PC-3 (cell line): ENCODE results near the gene TTC28. TPM values are rescaled to one million over a fixed set of nuclear protein-coding genes. Genes with fewer than 3 reads are reported as not detected.
"Not testable (repeated sequence)": the region's sequence is repeated elsewhere in the genome, so short reads cannot be mapped to it uniquely, and the experiment has no call there.

ENCODE experiments used
- ATAC-seq: fragments of 200-7000 bp; cut with Tn5 transposase; 2 replicates; pipeline ENCODE4 v1.9.1; 2020; ENCODE audit warnings: mild to moderate bottlenecking, moderate library complexity
- BruUV-seq: library from RNA; stranded (reverse); fragments of 400-500 nt; replicated peaks from 2 replicates; lab custom pipeline; 2021; lab: Mats Ljungman, UMichigan
- CTCF ChIA-PET: fragments of 300-600 bp; sonication (Branson Sonifier 250); formaldehyde crosslinking; loops from one replicate; lab custom pipeline; 2022; ENCODE audit warnings: antibody characterized with exemption; lab: Charles Lee
- POLR2A ChIA-PET: fragments of 300-600 bp; sonication (Branson Sonifier 250); formaldehyde crosslinking; loops from one replicate; lab custom pipeline; 2022; ENCODE audit warnings: antibody characterized with exemption; ENCODE audit not compliant: unreplicated experiment; lab: Charles Lee
- DNase-seq: peaks from one replicate; pipeline ENCODE4 v3.0.0-alpha.2; 2015
- H2AFZ ChIP-seq: fragments of 300-600 bp; sonication (generic); 2 replicates; pipeline ENCODE4 v1.6.0; 2016; ENCODE audit warnings: antibody characterized with exemption, low read length
- H3F3A ChIP-seq: fragments of 300-600 bp; sonication (generic); one replicate; pipeline ENCODE4 v1.6.0; 2017; ENCODE audit warnings: antibody characterized with exemption, low read length, control low read depth, mild to moderate bottlenecking; ENCODE audit not compliant: unreplicated experiment
- H3K27ac ChIP-seq: fragments of 300-600 bp; sonication (generic); 2 replicates; pipeline ENCODE4 v1.5.1; 2016; ENCODE audit warnings: mild to moderate bottlenecking, low read length
- H3K27me3 ChIP-seq: fragments of 300-600 bp; sonication (generic); 2 replicates; pipeline ENCODE4 v1.6.1; 2016; ENCODE audit warnings: low read length, mixed read lengths
- H3K36me3 ChIP-seq: fragments of 300-600 bp; sonication (generic); 2 replicates; pipeline ENCODE4 v1.6.1; 2016; ENCODE audit warnings: low read depth, mixed run types, low read length, mixed read lengths
- H3K4me1 ChIP-seq: fragments of 300-600 bp; sonication (generic); 2 replicates; pipeline ENCODE4 v1.5.1; 2016; ENCODE audit warnings: low read length; ENCODE audit not compliant: insufficient read depth
- H3K4me2 ChIP-seq: fragments of 300-600 bp; sonication (generic); 2 replicates; pipeline ENCODE4 v1.6.0; 2016; ENCODE audit warnings: low read length
- H3K4me3 ChIP-seq: fragments of 300-600 bp; sonication (generic); 2 replicates; pipeline ENCODE4 v1.5.1; 2016; ENCODE audit warnings: mild to moderate bottlenecking, low read length, mixed read lengths
- H3K79me2 ChIP-seq: fragments of 300-600 bp; sonication (generic); 2 replicates; pipeline ENCODE4 v1.6.1; 2017; ENCODE audit warnings: low read length, mixed read lengths
- H3K9ac ChIP-seq: fragments of 300-600 bp; sonication (generic); 2 replicates; pipeline ENCODE4 v1.6.0; 2016; ENCODE audit warnings: mild to moderate bottlenecking, low read length
- H3K9me2 ChIP-seq: fragments of 300-600 bp; sonication (generic); replicated peaks from 2 replicates; pipeline ENCODE4 v1.6.1; 2016; ENCODE audit warnings: mixed run types, low read length, mixed read lengths
- H3K9me3 ChIP-seq: fragments of 300-600 bp; sonication (generic); 2 replicates; pipeline ENCODE4 v1.6.1; 2016; ENCODE audit warnings: low read length, mixed read lengths
- H4K20me1 ChIP-seq: fragments of 300-600 bp; sonication (generic); 2 replicates; pipeline ENCODE4 v1.6.1; 2016; ENCODE audit warnings: low read length, mixed read lengths
- EZH2 ChIP-seq: fragments of 300-600 bp; sonication (generic); IDR thresholded peaks from one replicate; pipeline ENCODE4 v1.6.1; 2017; ENCODE audit warnings: antibody characterized with exemption, mild to moderate bottlenecking, low read length; ENCODE audit not compliant: unreplicated experiment
- EZH2phosphoT487 ChIP-seq: fragments of 300-600 bp; sonication (generic); IDR thresholded peaks from 2 replicates; pipeline ENCODE4 v1.6.1; 2018; ENCODE audit warnings: mild to moderate bottlenecking, antibody characterized with exemption, low read length, borderline replicate concordance
- intact Hi-C: fragments of 100-400 bp; cut with micrococcal nuclease; formaldehyde crosslinking; loops from 2 replicates; pipeline ENCODE4 v1.9.0; 2023
- total RNA-seq: library from RNA; depleted of rRNA; stranded (reverse); fragments of >200 nt; gene quantifications from 2 replicates; pipeline ENCODE4 v1.2.3, GENCODE V29; 2014
- TF ChIP-seq, protein P1 (sequence below): fragments of 300-600 bp; sonication (generic); conservative IDR thresholded peaks from 2 replicates; pipeline ENCODE4 v1.5.1; 2017; ENCODE audit warnings: antibody characterized with exemption, low read depth, mild to moderate bottlenecking, low read length

Gene TTC28
- total RNA-seq, 1 experiment from 2014 or later, result 6.3 TPM

DNA sequence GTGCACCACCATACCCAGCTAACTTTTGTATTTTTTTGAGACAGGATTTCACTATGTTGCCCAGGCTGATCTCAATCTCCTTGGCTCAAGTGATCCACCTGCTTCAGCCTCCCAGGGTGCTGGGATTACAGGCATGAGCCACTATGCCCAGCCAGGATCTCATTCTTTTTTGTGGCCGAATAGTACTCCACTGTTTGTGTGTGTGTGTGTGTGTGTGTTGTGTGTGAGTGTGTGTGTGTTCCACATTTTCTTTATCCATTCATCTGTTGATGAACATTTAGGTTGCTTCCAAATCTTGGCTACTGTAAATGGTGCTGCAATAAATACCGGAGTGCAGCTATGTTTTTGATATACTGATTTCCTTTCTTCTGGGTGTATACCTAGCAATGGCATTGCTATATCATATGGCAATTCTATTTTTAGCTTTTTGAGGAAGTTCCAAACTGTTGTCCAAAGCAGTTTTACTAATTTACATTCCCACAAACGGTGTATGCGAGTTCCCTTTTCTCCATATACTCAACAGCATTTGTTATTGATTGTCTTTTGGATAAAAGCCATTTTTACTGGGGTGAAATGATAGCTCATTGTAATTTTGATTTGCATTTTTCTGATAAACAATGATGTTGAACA lies 105.4 kb downstream of the TTC28 start:
- Histone ChIP-seq H4K20me1 (no peaks in the 10 kb centered on the region), H3K27ac (no peak overlapping the region), H3F3A (no peaks in the 10 kb centered on the region), H3K27me3 (no peaks in the 10 kb centered on the region), H3K36me3 (no peaks in the 10 kb centered on the region), H3K9me3 (no peaks in the 10 kb centered on the region), H2AFZ (no peak overlapping the region), H3K9ac (no peak overlapping the region), H3K79me2 (no peaks in the 10 kb centered on the region), H3K4me1 (no peaks in the 10 kb centered on the region), H3K9me2 (no peaks in the 10 kb centered on the region), H3K4me2 (no peak overlapping the region), H3K4me3 (no peak overlapping the region)
- POLR2A ChIA-PET, result no interaction called here
- no TSS peak for BruUV-seq
- DNase-seq (no peak), ATAC-seq (no peak)
- TF ChIP-seq EZH2, result no peak
- TF ChIP-seq, protein P1, sequence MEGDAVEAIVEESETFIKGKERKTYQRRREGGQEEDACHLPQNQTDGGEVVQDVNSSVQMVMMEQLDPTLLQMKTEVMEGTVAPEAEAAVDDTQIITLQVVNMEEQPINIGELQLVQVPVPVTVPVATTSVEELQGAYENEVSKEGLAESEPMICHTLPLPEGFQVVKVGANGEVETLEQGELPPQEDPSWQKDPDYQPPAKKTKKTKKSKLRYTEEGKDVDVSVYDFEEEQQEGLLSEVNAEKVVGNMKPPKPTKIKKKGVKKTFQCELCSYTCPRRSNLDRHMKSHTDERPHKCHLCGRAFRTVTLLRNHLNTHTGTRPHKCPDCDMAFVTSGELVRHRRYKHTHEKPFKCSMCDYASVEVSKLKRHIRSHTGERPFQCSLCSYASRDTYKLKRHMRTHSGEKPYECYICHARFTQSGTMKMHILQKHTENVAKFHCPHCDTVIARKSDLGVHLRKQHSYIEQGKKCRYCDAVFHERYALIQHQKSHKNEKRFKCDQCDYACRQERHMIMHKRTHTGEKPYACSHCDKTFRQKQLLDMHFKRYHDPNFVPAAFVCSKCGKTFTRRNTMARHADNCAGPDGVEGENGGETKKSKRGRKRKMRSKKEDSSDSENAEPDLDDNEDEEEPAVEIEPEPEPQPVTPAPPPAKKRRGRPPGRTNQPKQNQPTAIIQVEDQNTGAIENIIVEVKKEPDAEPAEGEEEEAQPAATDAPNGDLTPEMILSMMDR, result no peak
- TF ChIP-seq EZH2phosphoT487, result no peak
- CTCF ChIA-PET, result no interaction called here
- intact Hi-C loops, result no loop called here

GRCh38 chr22:28570696-28571373 lies 108.8 kb downstream of the TTC28 start:
- no TSS peak for BruUV-seq
- ChIA-PET POLR2A (no interaction called here), CTCF (no interaction called here)
- DNase-seq (peak; percentile 26), ATAC-seq (peak; percentile 64)
- TF ChIP-seq EZH2, result no peak
- no peak for TF ChIP-seq EZH2phosphoT487
- TF ChIP-seq, protein P1, result no peak
- no peak overlapping the region for H3K9ac ChIP-seq
- no peaks in the 10 kb centered on the region for H3K9me3 ChIP-seq
- H3K4me1 ChIP-seq, result no peaks in the 10 kb centered on the region
- no peaks in the 10 kb centered on the region for H3K9me2 ChIP-seq
- H2AFZ ChIP-seq, result no peak overlapping the region
- H3K79me2 ChIP-seq, result no peaks in the 10 kb centered on the region
- no peak overlapping the region for H3K4me2 ChIP-seq
- H3K36me3 ChIP-seq, result no peaks in the 10 kb centered on the region
- H3K27ac ChIP-seq, result no peak overlapping the region
- no peaks in the 10 kb centered on the region for H3F3A ChIP-seq
- H3K27me3 ChIP-seq, result no peaks in the 10 kb centered on the region
- H4K20me1 ChIP-seq, result no peaks in the 10 kb centered on the region
- intact Hi-C loops, result no loop called here
- H3K4me3 ChIP-seq, result no peak overlapping the region

DNA sequence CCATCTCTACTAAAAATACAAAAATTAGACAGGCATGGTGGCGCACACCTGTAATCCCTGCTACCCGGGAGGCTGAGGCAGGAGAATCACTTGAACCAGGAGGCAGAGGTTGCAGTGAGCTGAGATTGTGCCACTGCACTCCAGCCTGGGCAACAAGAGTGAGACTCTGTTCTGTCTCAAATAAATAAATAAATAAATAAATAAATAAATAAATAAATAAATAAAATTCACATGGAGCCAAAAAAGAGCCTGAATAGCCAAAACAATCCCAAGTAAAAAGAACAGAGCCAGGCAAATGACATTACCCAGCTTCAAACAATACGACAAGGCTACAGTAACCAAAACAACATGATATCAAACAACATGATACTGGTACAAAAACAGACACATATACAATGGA lies 110.7 kb downstream of the TTC28 start:
- H2AFZ ChIP-seq, H3K4me2 ChIP-seq, BruUV-seq, H3F3A ChIP-seq, H3K9me2 ChIP-seq, H3K4me3 ChIP-seq, H4K20me1 ChIP-seq, H3K79me2 ChIP-seq, DNase-seq, H3K9me3 ChIP-seq, H3K9ac ChIP-seq, CTCF ChIA-PET, POLR2A ChIA-PET, H3K36me3 ChIP-seq, H3K27ac ChIP-seq, H3K4me1 ChIP-seq, H3K27me3 ChIP-seq, ATAC-seq, intact Hi-C loops: not testable (repeated sequence)
